GM12891 (cell line): ENCODE results near the gene CEMIP.

Experiments used
- PAX5 ChIP-seq: IDR thresholded peaks from 2 replicates; pipeline ENCODE4 v1.6.1; 2011; ENCODE audit warnings: low read length, moderate library complexity, mild to moderate bottlenecking; ENCODE audit not compliant: insufficient read depth, severe bottlenecking
- POLR2A ChIP-seq: IDR thresholded peaks from 2 replicates; pipeline ENCODE4 v1.6.1; 2011; ENCODE audit warnings: low read depth, low read length, control low read depth
- POLR2AphosphoS5 ChIP-seq: IDR thresholded peaks from 2 replicates; pipeline ENCODE4 v1.6.1; 2011; ENCODE audit warnings: low read depth, low read length, control low read depth
- POU2F2 ChIP-seq: IDR thresholded peaks from 2 replicates; pipeline ENCODE4 v1.6.1; 2011; ENCODE audit warnings: low read depth, mild to moderate bottlenecking, control low read depth, low read length, moderate library complexity
- SPI1 ChIP-seq: IDR thresholded peaks from 2 replicates; pipeline ENCODE4 v1.6.1; 2011; ENCODE audit warnings: low read depth, low read length, control low read depth
- TAF1 ChIP-seq: IDR thresholded peaks from 2 replicates; pipeline ENCODE4 v1.6.1; 2011; ENCODE audit warnings: low read depth, low read length, control low read depth

GRCh38 chr15:80890341-80891005, 111.3 kb downstream of the CEMIP start:
- no peak for TF ChIP-seq POLR2A
- no peak for TF ChIP-seq POLR2AphosphoS5
- no peak for TF ChIP-seq SPI1
- no peak for TF ChIP-seq TAF1
- no peak for TF ChIP-seq PAX5
- TF ChIP-seq POU2F2 = no peak
